Measurements from ENCODE around the gene ATP11A.

Gene ATP11A

DNA sequence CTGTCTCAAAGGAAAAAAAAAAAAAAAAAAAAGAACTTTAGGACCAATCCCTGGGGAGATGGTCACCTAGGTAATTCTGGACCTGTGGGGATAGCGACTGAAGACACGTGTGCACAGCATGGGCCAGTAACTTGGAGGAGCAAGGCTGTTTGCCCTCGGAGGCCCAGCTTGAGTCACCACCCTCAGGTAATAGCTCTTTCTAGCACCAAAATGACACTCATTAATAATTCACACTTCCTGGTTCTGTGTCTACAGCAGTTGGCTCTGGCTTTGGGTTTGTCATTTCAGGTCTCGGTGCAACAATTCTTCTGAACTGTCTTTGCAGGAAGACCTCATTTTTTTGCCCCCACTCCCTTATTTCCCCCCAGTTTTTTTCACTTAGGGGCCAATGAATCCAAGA, 3.9 kb upstream of the ATP11A start:
- WGBS (ENCODE audit: extremely low coverage, insufficient coverage, low lambda C conversion rate), result no CpG with 5 or more reads among the region's 4 CpGs
- H3K23ac ChIP-seq (ENCODE audit: low read length), result no peak overlapping the region
- no peak overlapping the region for H2BK15ac ChIP-seq (replicated peaks; ENCODE audit: low read depth)
- no peak overlapping the region for H3K4me2 ChIP-seq (ENCODE audit: low read length)
- no peak overlapping the region for H2BK5ac ChIP-seq (ENCODE audit: low read length)
- no peaks in the 10 kb centered on the region for H3K27me3 ChIP-seq (ENCODE audit: insufficient read depth, low read length, poor library complexity)
- H2BK120ac ChIP-seq (ENCODE audit: low read depth, low read length), result no peak overlapping the region
- no peaks in the 10 kb centered on the region for H3K79me2 ChIP-seq (ENCODE audit: control insufficient read depth, insufficient read depth, low read length)
- H3K4me1 ChIP-seq (ENCODE audit: control insufficient read depth, low read depth, low read length), result peaks cover 12% of the 10 kb centered on the region
- H4K5ac ChIP-seq (ENCODE audit: low read length), result no peak overlapping the region
- no peak overlapping the region for H2AK5ac ChIP-seq (ENCODE audit: low read length)
- no peak overlapping the region for H3K4ac ChIP-seq (ENCODE audit: low read depth, low read length)
- no peak overlapping the region for H3K56ac ChIP-seq (ENCODE audit: low read length)
- H3K4me3 ChIP-seq (ENCODE audit: low read length), result no peak overlapping the region
- H3K18ac ChIP-seq (ENCODE audit: low read length), result no peak overlapping the region
- no peak overlapping the region for H3K27ac ChIP-seq (ENCODE audit: low read depth, low read length)
- DNase-seq, result no peak
- no peaks in the 10 kb centered on the region for H3K36me3 ChIP-seq (ENCODE audit: control insufficient read depth, insufficient read depth, low read length)
- H3K9ac ChIP-seq (ENCODE audit: low read length), result no peak overlapping the region
- H4K8ac ChIP-seq (ENCODE audit: low read depth, low read length), result no peak overlapping the region
- H3K79me1 ChIP-seq (ENCODE audit: low read length), result no peaks in the 10 kb centered on the region

GRCh38 chr13:112686364-112686763, 3.5 kb upstream of the ATP11A start:
- no peak overlapping the region for H3K9ac ChIP-seq (ENCODE audit: low read length)
- peaks cover 12% of the 10 kb centered on the region for H3K4me1 ChIP-seq (ENCODE audit: control insufficient read depth, low read depth, low read length)
- no peak overlapping the region for H3K27ac ChIP-seq (ENCODE audit: low read depth, low read length)
- H2BK15ac ChIP-seq (replicated peaks; ENCODE audit: low read depth), result no peak overlapping the region
- no peak overlapping the region for H3K18ac ChIP-seq (ENCODE audit: low read length)
- no peak overlapping the region for H3K4me2 ChIP-seq (ENCODE audit: low read length)
- no peak overlapping the region for H4K8ac ChIP-seq (ENCODE audit: low read depth, low read length)
- no peak overlapping the region for H3K23ac ChIP-seq (ENCODE audit: low read length)
- no peak overlapping the region for H2AK5ac ChIP-seq (ENCODE audit: low read length)
- no peaks in the 10 kb centered on the region for H3K79me2 ChIP-seq (ENCODE audit: control insufficient read depth, insufficient read depth, low read length)
- H3K79me1 ChIP-seq (ENCODE audit: low read length), result no peaks in the 10 kb centered on the region
- no peak overlapping the region for H2BK5ac ChIP-seq (ENCODE audit: low read length)
- no CpG with 5 or more reads among the region's 7 CpGs for WGBS (ENCODE audit: extremely low coverage, insufficient coverage, low lambda C conversion rate)
- H3K36me3 ChIP-seq (ENCODE audit: control insufficient read depth, insufficient read depth, low read length), result no peaks in the 10 kb centered on the region
- H2BK120ac ChIP-seq (ENCODE audit: low read depth, low read length), result no peak overlapping the region
- no peaks in the 10 kb centered on the region for H3K27me3 ChIP-seq (ENCODE audit: insufficient read depth, low read length, poor library complexity)
- no peak overlapping the region for H3K4ac ChIP-seq (ENCODE audit: low read depth, low read length)
- no peak for DNase-seq
- H3K56ac ChIP-seq (ENCODE audit: low read length), result no peak overlapping the region
- H3K4me3 ChIP-seq (ENCODE audit: low read length), result no peak overlapping the region
- no peak overlapping the region for H4K5ac ChIP-seq (ENCODE audit: low read length)

- Histone ChIP-seq H3K23ac (ENCODE audit: low read length) (no peak overlapping the region), H3K56ac (ENCODE audit: low read length) (no peak overlapping the region), H2BK5ac (ENCODE audit: low read length) (no peak overlapping the region), H3K4me2 (ENCODE audit: low read length) (no peak overlapping the region), H3K9ac (ENCODE audit: low read length) (no peak overlapping the region), H3K79me2 (ENCODE audit: control insufficient read depth, insufficient read depth, low read length) (peaks cover 5% of the 10 kb centered on the region), H4K5ac (ENCODE audit: low read length) (no peak overlapping the region), H4K8ac (ENCODE audit: low read depth, low read length) (no peak overlapping the region), H3K27ac (ENCODE audit: low read depth, low read length) (no peak overlapping the region), H2AK5ac (ENCODE audit: low read length) (no peak overlapping the region), H3K4me1 (ENCODE audit: control insufficient read depth, low read depth, low read length) (peaks cover 16% of the 10 kb centered on the region), H2BK15ac (replicated peaks; ENCODE audit: low read depth) (no peak overlapping the region), H3K36me3 (ENCODE audit: control insufficient read depth, insufficient read depth, low read length) (no peaks in the 10 kb centered on the region), H3K79me1 (ENCODE audit: low read length) (peaks cover 2% of the 10 kb centered on the region), H2BK120ac (ENCODE audit: low read depth, low read length) (no peak overlapping the region), H3K4me3 (ENCODE audit: low read length) (no peak overlapping the region), H3K27me3 (ENCODE audit: insufficient read depth, low read length, poor library complexity) (no peaks in the 10 kb centered on the region), H3K4ac (ENCODE audit: low read depth, low read length) (no peak overlapping the region), H3K18ac (ENCODE audit: low read length) (no peak overlapping the region)
- WGBS (ENCODE audit: extremely low coverage, insufficient coverage, low lambda C conversion rate), result no CpG with 5 or more reads among the region's 9 CpGs
- DNase-seq, result no peak
Observed at GRCh38 chr13:112686987-112687386, 2.9 kb upstream of the ATP11A start.

DNA sequence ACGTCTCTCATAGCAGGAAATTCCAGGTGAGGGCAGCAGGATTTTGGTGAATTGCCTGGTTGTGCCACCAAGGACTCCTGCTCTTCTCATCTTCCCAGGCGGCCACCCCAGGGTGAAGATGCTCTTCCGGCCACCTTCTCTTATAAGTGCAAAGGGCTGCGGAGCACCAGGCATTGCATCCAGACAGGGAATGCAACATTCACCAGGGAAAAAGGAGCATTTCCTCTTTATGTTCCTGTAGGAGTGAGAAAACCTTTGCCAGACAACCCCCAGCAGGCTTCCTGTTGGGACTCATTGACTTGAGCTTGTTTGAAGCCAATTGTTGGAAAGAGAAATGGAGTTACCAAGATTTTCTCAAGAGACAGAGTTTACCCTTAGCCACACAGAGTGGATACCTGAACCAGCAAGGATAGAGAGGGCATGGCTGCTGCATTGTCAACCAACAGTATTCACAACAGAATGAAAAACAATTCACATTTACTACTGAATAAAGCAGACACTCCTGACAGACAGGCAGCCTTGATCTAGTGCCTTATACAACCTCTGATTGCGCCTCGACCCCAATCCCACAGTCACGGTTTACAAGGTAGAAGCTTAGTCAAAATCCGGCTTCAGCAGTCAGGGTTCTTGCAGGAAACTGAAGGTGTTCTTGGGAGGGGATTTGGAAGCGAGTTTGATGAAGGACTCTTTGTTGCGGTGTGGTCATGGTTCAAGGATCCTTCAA, 1.8 kb upstream of the ATP11A start:
- Histone ChIP-seq H2BK120ac (ENCODE audit: low read depth, low read length) (no peak overlapping the region), H3K9ac (ENCODE audit: low read length) (no peak overlapping the region), H3K27ac (ENCODE audit: low read depth, low read length) (no peak overlapping the region), H3K4me3 (ENCODE audit: low read length) (no peak overlapping the region), H2AK5ac (ENCODE audit: low read length) (peak overlapping the region; percentile 65), H3K4me1 (ENCODE audit: control insufficient read depth, low read depth, low read length) (peaks cover 18% of the 10 kb centered on the region), H3K79me2 (ENCODE audit: control insufficient read depth, insufficient read depth, low read length) (peaks cover 10% of the 10 kb centered on the region), H3K23ac (ENCODE audit: low read length) (no peak overlapping the region), H3K79me1 (ENCODE audit: low read length) (peaks cover 6% of the 10 kb centered on the region), H3K36me3 (ENCODE audit: control insufficient read depth, insufficient read depth, low read length) (no peaks in the 10 kb centered on the region), H4K5ac (ENCODE audit: low read length) (no peak overlapping the region), H3K27me3 (ENCODE audit: insufficient read depth, low read length, poor library complexity) (no peaks in the 10 kb centered on the region), H2BK5ac (ENCODE audit: low read length) (no peak overlapping the region), H3K18ac (ENCODE audit: low read length) (peak overlapping the region; percentile 2), H4K8ac (ENCODE audit: low read depth, low read length) (no peak overlapping the region), H3K4ac (ENCODE audit: low read depth, low read length) (peak overlapping the region; percentile 75), H3K4me2 (ENCODE audit: low read length) (no peak overlapping the region), H3K56ac (ENCODE audit: low read length) (peak overlapping the region; percentile 25), H2BK15ac (replicated peaks; ENCODE audit: low read depth) (no peak overlapping the region)
- WGBS (ENCODE audit: extremely low coverage, insufficient coverage, low lambda C conversion rate), result no CpG with 5 or more reads among the region's 10 CpGs
- DNase-seq, result no peak

DNA sequence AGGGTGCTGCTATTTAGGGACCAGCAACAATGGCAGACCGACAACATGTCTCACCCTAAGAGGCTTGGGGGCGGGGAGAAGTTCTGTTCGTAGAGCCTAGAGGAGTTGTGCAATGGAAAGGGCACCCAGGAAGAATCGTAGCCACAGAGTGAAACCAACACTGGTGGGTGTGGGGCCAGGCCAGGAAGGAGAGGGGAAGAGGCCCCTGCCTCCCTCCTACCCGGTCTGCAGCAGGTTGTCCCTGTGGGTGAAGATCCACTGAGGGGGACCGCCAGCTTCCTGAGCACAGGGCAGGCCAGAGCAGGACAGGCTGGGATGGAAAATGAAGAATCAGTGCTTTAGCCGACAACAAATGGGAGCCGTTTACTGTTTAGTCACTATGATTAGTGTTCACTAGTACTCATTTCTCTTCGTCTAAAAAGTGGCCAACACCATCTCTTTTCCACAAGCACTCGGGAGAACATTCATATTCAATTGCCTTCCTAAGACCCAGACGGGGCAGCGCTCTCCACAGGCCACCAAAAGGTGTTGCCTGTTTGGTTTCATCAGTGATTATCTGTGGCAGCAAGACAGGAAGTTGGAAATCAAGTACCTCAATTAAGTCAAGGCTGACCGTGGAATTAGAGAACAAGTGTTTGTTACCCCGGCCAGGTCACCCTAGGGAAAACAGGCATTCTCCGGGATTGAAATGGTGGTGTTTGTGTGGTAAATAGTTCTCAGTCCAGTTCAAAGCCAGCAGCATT, 1.1 kb upstream of the ATP11A start:
- Histone ChIP-seq H3K79me2 (ENCODE audit: control insufficient read depth, insufficient read depth, low read length) (peaks cover 15% of the 10 kb centered on the region), H2BK5ac (ENCODE audit: low read length) (peak overlapping the region; percentile 57), H3K36me3 (ENCODE audit: control insufficient read depth, insufficient read depth, low read length) (no peaks in the 10 kb centered on the region), H2BK15ac (replicated peaks; ENCODE audit: low read depth) (no peak overlapping the region), H4K8ac (ENCODE audit: low read depth, low read length) (no peak overlapping the region), H3K4me2 (ENCODE audit: low read length) (peak overlapping the region; percentile 51), H3K27ac (ENCODE audit: low read depth, low read length) (peak overlapping the region; percentile 88), H3K56ac (ENCODE audit: low read length) (peak overlapping the region; percentile 89), H2BK120ac (ENCODE audit: low read depth, low read length) (no peak overlapping the region), H3K18ac (ENCODE audit: low read length) (peak overlapping the region; percentile 98), H3K4me3 (ENCODE audit: low read length) (no peak overlapping the region), H3K4me1 (ENCODE audit: control insufficient read depth, low read depth, low read length) (peaks cover 23% of the 10 kb centered on the region), H2AK5ac (ENCODE audit: low read length) (peak overlapping the region; percentile 57), H3K79me1 (ENCODE audit: low read length) (peaks cover 11% of the 10 kb centered on the region), H3K27me3 (ENCODE audit: insufficient read depth, low read length, poor library complexity) (no peaks in the 10 kb centered on the region), H3K4ac (ENCODE audit: low read depth, low read length) (peak overlapping the region; percentile 94), H3K9ac (ENCODE audit: low read length) (peak overlapping the region; percentile 81), H3K23ac (ENCODE audit: low read length) (no peak overlapping the region), H4K5ac (ENCODE audit: low read length) (no peak overlapping the region)
- peak; percentile 90 for DNase-seq
- no CpG with 5 or more reads among the region's 15 CpGs for WGBS (ENCODE audit: extremely low coverage, insufficient coverage, low lambda C conversion rate)
